DMS79 treated with DMSO at 0.1 percent for 48 hours (cell line): Measurements from ENCODE around the gene CLPTM1.

Experiments
- DNase-seq: peaks from one replicate; lab custom pipeline; 2025; lab: John Stamatoyannopoulos, UW

CLPTM1 gene

DNA sequence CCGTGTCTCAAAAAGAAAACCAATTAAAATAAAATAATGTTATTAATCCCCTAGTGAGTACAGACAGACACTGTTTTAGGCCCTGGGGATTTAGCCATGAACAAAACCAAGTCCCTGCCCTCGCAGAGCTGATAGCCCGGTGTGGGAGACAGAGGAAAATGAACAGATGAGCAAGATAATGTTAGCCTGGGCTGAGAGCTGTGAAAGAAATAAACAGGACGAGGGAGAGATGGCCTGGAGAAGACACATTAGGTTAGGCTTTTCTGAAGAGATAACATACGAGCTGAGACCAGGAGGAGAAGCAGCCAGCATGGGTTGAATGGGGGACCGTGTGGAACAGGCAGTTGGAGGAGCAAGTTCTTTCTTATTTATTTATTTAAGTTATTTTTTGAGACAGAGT is 55.1 kb downstream of the CLPTM1 start:
- DNase-seq, result no peak

DNA sequence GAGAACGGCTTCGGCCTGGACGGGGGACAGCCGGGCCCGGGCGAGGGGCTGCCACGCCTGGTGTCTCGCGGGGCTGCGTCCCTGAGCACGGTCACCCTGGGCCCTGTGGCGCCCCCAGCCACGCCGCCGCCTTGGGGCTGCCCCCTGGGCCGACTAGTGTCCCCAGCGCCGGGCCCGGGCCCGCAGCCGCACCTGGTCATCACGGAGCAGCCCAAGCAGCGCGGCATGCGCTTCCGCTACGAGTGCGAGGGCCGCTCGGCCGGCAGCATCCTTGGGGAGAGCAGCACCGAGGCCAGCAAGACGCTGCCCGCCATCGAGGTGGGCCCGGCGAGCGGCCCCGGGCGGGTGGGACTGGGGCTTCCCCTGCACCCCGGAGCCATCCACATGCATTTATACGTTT is 56.8 kb downstream of the CLPTM1 start:
- DNase-seq, result no peak

DNA sequence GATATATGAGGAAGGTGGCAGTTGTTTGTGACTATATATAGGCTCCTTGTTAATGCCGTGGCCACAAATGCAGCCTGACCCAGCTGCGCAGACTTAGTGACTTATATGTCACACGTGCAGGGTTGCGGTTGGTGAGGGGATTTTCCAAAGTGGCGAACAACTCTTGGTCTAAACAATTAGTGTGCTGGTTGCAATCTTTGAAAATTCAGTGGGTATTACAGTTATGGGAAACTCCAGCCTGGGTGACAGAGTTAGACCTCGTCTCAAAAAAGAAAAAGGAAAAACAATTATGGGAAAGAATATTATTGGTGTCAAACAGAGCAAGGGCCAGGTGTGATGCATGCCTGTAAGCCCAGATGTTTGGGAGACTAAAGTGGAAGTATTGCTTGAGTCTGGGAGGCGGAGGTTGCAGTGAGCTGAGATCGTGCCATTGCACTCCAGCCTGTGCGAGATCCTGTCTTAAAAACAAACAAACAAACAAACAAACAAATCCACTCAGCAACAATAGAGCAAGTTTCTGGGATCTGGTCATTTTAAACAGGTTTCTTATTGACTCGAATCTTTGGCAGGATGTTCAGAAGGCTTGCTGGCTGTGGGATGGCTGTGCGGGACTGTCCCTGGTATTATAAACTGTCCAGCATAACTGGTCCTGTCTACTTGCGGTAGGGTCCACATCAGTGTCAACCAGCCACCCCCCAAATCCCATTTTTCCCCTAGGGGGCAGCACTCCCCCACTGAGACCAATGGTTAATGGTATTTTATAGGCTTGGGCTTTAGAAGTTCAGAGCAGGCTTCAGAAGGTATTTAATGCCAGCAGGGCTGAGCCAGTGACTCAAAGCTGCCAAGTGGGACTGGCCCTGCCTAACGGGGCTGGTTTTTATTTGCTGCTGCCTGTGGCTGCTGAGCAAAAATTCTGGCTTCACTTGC is 61.5 kb downstream of the CLPTM1 start:
- peak; percentile 8 for DNase-seq

DNA sequence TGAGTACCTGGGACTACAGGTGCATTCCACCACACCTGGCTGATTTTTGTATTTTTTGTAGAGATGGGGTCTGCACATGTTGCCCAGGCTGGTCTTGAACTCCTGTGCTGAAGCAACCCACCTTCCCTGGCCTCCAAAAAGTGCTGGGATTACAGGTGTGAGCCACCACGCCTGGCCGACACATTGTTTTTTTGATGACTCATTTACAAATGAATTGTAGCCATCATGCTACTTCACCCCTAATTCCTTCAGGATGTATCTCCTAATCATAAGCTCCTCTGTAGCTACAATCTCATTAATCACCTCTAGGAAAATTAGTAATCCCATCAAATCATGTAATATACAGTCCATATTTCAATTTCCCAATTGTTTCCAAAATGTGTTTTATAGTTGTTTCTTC is 64.0 kb downstream of the CLPTM1 start:
- DNase-seq, result no peak

DNA sequence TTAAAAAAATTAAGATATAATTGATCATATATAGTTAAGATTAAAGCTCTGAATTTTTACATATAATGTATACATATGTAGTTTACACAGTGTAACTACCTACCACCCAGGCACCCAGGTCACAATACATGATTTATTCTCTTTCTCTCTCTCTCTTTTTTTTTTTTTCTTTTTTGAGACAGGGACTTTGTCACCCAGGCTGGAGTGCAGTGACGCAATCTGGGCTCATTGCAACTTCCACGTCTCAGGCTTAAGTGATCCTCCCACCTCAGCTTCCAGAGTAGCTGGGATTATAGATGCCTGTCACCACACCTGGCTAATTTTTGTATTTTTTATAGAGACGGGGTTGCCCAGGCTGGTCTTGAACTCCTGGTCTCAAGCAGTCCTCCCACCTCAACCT is 64.9 kb downstream of the CLPTM1 start:
- no peak for DNase-seq

DNA sequence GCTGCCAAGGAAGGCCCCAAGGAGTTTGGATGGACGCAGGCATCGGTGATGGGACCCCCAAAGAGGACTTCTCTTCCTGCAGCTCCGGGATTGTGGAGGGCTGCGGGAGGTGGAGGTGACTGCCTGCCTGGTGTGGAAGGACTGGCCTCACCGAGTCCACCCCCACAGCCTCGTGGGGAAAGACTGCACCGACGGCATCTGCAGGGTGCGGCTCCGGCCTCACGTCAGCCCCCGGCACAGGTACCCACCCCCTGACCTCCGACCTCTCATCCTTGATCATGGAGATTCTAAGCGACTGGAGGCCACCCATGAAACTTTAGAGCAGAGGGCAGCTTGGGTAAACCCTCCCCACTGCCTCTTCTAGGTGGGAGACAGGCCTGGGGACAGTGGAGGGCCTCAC is 66.8 kb downstream of the CLPTM1 start:
- DNase-seq, result no peak

DNA sequence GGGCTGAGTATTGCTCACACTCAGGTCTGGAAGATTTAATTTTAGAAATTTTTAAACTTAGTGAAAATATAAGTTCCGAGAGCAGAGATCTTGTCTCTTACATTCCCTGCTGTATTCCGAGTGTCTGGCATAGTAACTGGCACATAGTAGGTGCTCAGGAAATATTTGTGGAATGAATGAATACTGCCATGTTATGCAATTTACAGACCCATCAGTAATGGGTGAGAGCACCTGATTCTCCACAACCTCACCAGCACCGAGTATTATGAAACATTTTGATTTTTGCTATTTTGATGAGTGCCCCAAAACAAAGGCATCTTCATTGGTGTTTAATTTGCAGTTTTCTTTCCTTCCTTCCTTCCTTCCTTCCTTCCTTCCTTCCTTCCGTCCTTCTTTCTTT is 67.9 kb downstream of the CLPTM1 start:
- no peak for DNase-seq

DNA sequence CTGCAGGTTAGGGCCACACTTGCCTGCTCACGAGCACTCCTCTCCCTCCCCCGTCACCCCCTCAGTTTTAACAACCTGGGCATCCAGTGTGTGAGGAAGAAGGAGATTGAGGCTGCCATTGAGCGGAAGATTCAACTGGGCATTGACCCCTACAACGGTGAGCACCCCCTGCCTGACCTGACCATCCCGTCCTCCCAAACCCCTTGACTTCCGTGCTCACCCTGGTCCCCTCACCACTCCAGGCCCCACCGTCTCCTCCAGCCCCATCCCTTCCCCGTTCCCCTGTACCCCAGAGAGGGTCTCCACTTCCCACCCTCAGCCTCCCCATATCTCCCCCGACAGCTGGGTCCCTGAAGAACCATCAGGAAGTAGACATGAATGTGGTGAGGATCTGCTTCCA is 70.1 kb downstream of the CLPTM1 start:
- DNase-seq, result no peak

DNA sequence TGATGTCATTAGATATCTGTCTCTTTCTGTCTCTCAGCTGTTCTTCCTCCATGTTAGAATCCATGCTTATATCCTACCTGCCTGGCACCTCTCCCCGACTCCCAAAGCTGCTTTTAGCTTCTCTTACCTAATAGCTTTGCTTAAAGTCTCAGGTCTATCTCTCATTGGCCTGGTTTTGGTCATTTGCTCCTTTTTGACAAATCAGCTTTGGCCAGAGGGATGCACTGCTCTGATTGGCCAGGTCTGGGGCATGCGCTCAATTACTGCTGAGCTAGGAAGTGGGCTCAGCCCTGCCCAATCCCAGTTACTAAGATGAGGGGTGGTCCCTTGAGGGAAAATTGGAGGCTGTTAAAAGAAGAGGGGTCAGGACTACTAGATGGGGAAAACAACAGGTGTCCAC is 72.2 kb downstream of the CLPTM1 start:
- no peak for DNase-seq

DNA sequence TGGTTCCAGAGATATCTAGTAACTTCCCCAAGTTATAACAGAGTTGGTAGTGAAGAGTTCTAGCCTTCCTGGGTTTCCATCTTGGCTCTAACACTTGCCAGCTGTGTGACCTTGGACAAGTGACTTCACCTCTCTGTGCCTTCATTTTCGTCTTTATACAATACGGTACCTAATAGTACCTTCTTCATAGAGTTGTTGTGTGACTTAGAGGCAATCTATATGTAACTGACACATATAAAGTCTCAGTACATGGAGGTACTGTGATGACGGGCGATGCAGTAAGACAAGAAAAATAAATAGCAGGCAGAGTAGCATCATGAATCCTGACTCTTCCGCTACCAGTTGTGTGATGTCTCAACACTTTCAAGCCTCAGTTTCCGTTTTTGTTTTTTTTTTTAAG is 75.6 kb downstream of the CLPTM1 start:
- no peak for DNase-seq

DNA sequence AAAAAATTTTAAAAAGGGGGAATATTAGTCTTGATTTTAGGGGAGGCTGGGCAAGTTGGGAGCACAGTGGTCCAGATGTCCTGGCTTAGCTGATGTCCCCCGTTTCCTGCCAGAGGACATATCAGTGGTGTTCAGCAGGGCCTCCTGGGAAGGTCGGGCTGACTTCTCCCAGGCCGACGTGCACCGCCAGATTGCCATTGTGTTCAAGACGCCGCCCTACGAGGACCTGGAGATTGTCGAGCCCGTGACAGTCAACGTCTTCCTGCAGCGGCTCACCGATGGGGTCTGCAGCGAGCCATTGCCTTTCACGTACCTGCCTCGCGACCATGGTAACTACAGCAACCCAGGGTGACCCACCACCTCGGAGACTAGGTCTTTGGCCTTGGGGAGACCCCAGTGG is 77.2 kb downstream of the CLPTM1 start:
- no peak for DNase-seq

DNA sequence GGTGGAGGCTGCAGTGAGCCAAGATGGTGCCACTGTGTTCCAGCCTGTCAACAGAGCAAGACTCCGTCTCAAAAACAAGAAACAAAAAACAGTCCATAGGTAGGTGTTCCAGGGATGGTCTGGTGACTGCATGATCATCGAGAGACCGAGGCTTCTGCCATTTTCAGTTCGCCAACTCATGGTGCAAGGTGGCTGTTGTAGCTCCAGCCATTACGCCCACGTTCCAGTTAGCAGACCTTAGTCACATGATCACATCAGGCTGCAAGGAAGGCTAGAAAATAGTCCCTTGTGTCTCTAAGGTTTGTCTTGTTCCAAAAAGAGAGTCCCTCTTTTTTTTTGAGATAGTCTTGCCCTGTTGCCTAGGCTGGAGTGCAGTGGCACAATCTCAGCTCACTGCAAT is 80.6 kb downstream of the CLPTM1 start:
- DNase-seq, result no peak

DNA sequence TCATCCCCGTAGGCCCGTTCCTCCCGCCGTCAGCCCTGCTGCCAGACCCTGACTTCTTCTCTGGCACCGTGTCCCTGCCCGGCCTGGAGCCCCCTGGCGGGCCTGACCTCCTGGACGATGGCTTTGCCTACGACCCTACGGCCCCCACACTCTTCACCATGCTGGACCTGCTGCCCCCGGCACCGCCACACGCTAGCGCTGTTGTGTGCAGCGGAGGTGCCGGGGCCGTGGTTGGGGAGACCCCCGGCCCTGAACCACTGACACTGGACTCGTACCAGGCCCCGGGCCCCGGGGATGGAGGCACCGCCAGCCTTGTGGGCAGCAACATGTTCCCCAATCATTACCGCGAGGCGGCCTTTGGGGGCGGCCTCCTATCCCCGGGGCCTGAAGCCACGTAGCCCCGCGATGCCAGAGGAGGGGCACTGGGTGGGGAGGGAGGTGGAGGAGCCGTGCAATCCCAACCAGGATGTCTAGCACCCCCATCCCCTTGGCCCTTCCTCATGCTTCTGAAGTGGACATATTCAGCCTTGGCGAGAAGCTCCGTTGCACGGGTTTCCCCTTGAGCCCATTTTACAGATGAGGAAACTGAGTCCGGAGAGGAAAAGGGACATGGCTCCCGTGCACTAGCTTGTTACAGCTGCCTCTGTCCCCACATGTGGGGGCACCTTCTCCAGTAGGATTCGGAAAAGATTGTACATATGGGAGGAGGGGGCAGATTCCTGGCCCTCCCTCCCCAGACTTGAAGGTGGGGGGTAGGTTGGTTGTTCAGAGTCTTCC is 82.4 kb downstream of the CLPTM1 start:
- no peak for DNase-seq

DNA sequence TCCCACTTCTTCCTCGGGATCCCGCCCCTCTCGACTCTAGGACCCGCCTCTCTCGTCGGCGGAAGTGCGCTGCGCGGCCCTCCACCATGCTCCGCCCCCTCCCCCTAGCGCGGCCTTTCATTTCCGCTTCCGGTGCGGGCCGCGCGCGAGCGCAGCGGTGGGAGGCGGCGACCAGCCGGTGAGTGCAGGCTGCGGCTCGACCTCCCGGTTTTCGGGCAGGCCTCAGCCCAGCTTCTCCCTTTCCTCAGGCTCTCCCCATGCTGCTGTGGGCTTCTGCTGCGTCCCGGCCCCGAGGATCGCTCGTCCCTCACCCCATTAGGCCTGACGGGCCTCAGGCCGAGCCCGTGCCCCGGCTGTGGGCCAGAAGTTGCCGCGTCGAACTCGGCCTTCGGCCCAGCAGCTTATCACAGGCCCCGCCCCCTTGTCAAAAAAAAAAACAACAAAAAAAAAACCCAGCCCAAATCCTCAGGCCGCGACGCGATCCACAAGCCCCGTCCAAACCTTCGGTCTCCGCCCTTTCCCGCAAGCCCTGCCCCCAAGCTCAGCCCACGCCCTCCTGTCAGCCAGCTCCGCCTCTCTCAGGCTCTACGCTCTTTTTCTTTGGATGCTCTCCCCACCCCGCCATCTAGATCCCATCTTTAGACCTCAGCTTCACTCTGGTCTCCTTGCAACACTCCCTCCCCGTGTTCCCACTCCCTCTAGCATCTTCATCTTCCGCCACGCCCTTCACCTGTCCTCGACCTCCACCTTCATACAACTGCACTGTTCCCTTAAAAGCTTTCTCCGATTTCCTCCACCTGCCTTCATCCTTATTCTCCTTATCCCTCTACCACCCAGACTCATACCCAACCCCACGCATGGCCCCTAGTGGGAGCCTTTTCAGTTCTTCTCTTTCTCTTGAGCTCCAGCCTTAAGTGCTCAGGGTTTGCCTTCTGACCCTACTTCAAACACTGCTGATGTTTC is 84.0 kb downstream of the CLPTM1 start, which contains the start of gene CLASRP:
CLASRP (plus strand) TSS at position 115 of the 963 bp plus-strand sequence. CDS start 1,168 bp downstream, outside the sequence.
- peak; percentile 85 for DNase-seq

DNA sequence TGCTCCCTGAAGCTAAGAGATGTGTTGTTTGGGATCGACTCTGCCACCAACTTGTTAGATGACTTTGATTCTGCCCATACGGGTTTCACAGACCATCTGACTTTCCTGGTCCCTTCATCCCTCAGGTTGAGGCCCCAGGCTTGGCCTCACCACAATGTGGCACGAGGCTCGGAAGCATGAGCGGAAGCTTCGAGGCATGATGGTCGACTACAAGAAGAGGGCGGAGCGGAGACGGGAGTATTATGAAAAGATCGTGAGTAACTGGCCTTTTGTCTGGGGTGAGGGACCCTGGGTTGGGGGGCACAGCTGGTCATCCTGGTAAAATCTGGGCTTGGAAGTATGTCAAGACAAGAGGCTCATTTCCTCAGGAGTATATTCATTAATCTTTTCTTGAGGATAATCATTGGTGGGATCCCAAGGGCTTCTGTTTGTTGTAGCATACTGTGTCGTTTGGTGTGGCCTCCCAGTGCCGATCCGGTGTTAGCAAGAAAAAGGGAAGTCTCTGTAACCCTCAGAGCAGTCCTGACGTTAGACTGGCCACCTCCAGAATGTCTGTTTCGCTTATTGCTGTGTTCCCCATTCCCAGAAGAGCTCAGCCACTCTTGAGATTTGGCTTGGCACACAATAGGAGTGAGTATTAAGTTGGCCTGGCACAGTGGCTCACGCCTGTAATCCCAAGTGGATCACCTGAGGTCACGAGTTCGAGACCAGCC is 85.0 kb downstream of the CLPTM1 start:
- DNase-seq, result no peak

DNA sequence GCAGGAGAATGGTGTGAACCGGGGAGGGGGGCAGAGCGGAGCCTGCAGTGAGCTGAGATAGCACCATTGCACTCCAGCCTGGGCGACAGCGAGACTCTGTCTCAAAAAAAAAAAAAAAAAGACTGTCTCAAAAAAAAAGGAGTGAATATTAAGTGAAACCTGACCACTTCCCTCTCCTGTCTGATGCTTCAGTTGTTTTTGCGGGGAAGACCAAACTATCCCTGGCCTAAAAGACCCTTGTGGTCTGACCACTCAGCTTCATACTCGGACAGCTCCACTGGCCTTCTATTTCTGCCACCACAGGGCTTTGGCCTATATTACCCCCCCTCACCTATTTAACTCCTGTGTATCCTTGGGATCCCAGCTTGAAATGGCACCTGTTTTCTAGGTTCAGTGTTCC is 85.9 kb downstream of the CLPTM1 start:
- no peak for DNase-seq
